ENCODE measurements around the gene APOBEC2. TPM values are rescaled to one million over a fixed set of nuclear protein-coding genes. Genes with fewer than 3 reads are reported as not detected.
A peak's percentile ranks its signal among the peaks of the same experiment; 100 is the strongest.

The APOBEC2 gene
- total and polyA plus RNA-seq, 2 of the 13 experiments (the other 11 are each of a cell fraction or from before 2014, with no cell fraction given): 0.09 TPM; not detected in 1

- peak; percentile 91 for TF ChIP-seq HNRNPK (IDR thresholded peaks at IDR 0.05; ENCODE audit: low read depth, low read length, poor library complexity, severe bottlenecking)
- TF ChIP-seq KDM3A (CRISPR knock-in tag; IDR thresholded peaks at IDR 0.05; ENCODE audit: low read depth): no peak
- peak; percentile 55; the same call in 1 of the 2 replicates for TF ChIP-seq NCOA1 (CRISPR knock-in tag; IDR thresholded peaks at IDR 0.05)
- no peak for TF ChIP-seq HOXA7 (CRISPR knock-in tag; IDR thresholded peaks at IDR 0.05)
- no peak; the same call in 1 of the 2 replicates for TF ChIP-seq DZIP1 (CRISPR knock-in tag; IDR thresholded peaks at IDR 0.05)
- TF ChIP-seq ZNF143 (CRISPR knock-in tag; IDR thresholded peaks at IDR 0.05): no peak; the same call in none of the 2 replicates
- TF ChIP-seq ZNF17 (CRISPR knock-in tag; IDR thresholded peaks at IDR 0.05): no peak
- TF ChIP-seq ATF3 (CRISPR knock-in tag; IDR thresholded peaks at IDR 0.05): no peak
- no peak for TF ChIP-seq ZSCAN22 (CRISPR knock-in tag; IDR thresholded peaks at IDR 0.05)
- no peak for TF ChIP-seq ZNF704 (CRISPR knock-in tag; IDR thresholded peaks at IDR 0.05; ENCODE audit: borderline replicate concordance)
- no peak for TF ChIP-seq ZMYM2 (CRISPR knock-in tag; IDR thresholded peaks at IDR 0.05)
- TF ChIP-seq ZZZ3 (CRISPR knock-in tag; IDR thresholded peaks at IDR 0.05; ENCODE audit: borderline replicate concordance): peak; percentile 4; the same call in 1 of the 2 replicates
- TF ChIP-seq REPIN1 (CRISPR knock-in tag; IDR thresholded peaks at IDR 0.05; ENCODE audit: borderline replicate concordance, low read depth): 0 out of 2 replicates have a peak, but pooled peaks have one; percentile 43
- TF ChIP-seq FOSL1 (CRISPR knock-in tag; IDR thresholded peaks at IDR 0.05; ENCODE audit: borderline replicate concordance): peak; percentile 49; the same call in 1 of the 2 replicates
- TF ChIP-seq ZFP36L1 (CRISPR knock-in tag; IDR thresholded peaks at IDR 0.05): 0 out of 2 replicates have a peak, but pooled peaks have one; percentile 37
- TF ChIP-seq BRD4 (CRISPR knock-in tag; IDR thresholded peaks at IDR 0.05): 0 out of 2 replicates have a peak, but pooled peaks have one; percentile 33
- no peak for TF ChIP-seq CHD4 (IDR thresholded peaks at IDR 0.05; ENCODE audit: borderline replicate concordance, low read length)
- peak; percentile 84; the same call in 1 of the 2 replicates for TF ChIP-seq KMT2A (CRISPR knock-in tag; IDR thresholded peaks at IDR 0.05)
- no peak; the same call in 1 of the 2 replicates for TF ChIP-seq ZNF784 (CRISPR knock-in tag; IDR thresholded peaks at IDR 0.05; ENCODE audit: borderline replicate concordance)
- TF ChIP-seq ZBTB46 (CRISPR knock-in tag; IDR thresholded peaks at IDR 0.05; ENCODE audit: borderline replicate concordance): no peak
- no peak for TF ChIP-seq SYNCRIP (IDR thresholded peaks at IDR 0.05; ENCODE audit: insufficient read depth, low read depth, low read length)
- no peak for TF ChIP-seq NFATC3 (CRISPR knock-in tag; IDR thresholded peaks at IDR 0.05)
Observed at GRCh38 chr6:41073203-41073967, 20.4 kb downstream of the APOBEC2 start (continued).
